ENCODE measurements around the gene MPL. TPM values are rescaled to one million over a fixed set of nuclear protein-coding genes. Genes with fewer than 3 reads are reported as not detected.

The MPL gene
- total RNA-seq, 2 experiments from 2014 or later = not detected

GRCh38 chr1:43308635-43309404 is 28.8 kb upstream of the MPL start:
- H3K27ac Mint-ChIP-seq = no peak overlapping the region
- H3K4me3 Mint-ChIP-seq = no peak overlapping the region
- H3K27me3 Mint-ChIP-seq = no peaks in the 10 kb centered on the region
- intact Hi-C loops (cut with DNase I, micrococcal nuclease) = no loop called here
- POLR2A ChIA-PET = no interaction called here
- no peaks in the 10 kb centered on the region for H3K36me3 Mint-ChIP-seq (ENCODE audit: low read depth)
- no peak for ATAC-seq
- no peaks in the 10 kb centered on the region for H3K4me1 Mint-ChIP-seq
- H3K9me3 Mint-ChIP-seq (ENCODE audit: low read depth) = no peaks in the 10 kb centered on the region
- DNase-seq = no peak
- CTCF ChIA-PET = no interaction called here

- ChIA-PET POLR2A (no interaction called here), CTCF (no interaction called here)
- no peak for DNase-seq
- H3K27me3 Mint-ChIP-seq = no peaks in the 10 kb centered on the region
- no peak overlapping the region for H3K27ac Mint-ChIP-seq
- H3K4me3 Mint-ChIP-seq = no peak overlapping the region
- no peaks in the 10 kb centered on the region for H3K4me1 Mint-ChIP-seq
- intact Hi-C loops (cut with DNase I, micrococcal nuclease) = no loop called here
- H3K9me3 Mint-ChIP-seq (ENCODE audit: low read depth) = no peaks in the 10 kb centered on the region
- no peaks in the 10 kb centered on the region for H3K36me3 Mint-ChIP-seq (ENCODE audit: low read depth)
- peak; percentile 49 for ATAC-seq
Observed at GRCh38 chr1:43309405-43310025, 28.1 kb upstream of the MPL start.

GRCh38 chr1:43311521-43311920 is 26.1 kb upstream of the MPL start:
- Mint-ChIP-seq H3K9me3 (ENCODE audit: low read depth) (no peaks in the 10 kb centered on the region), H3K27me3 (no peaks in the 10 kb centered on the region), H3K4me1 (no peaks in the 10 kb centered on the region), H3K36me3 (ENCODE audit: low read depth) (no peaks in the 10 kb centered on the region), H3K27ac (no peak overlapping the region), H3K4me3 (no peak overlapping the region)
- no peak for ATAC-seq
- ChIA-PET CTCF (no interaction called here), POLR2A (no interaction called here)
- intact Hi-C loops (cut with DNase I, micrococcal nuclease) = no loop called here
- no peak for DNase-seq

GRCh38 chr1:43312212-43312623 is 25.4 kb upstream of the MPL start:
- Mint-ChIP-seq H3K36me3 (ENCODE audit: low read depth) (no peaks in the 10 kb centered on the region), H3K27ac (no peak overlapping the region), H3K4me3 (no peak overlapping the region), H3K4me1 (no peaks in the 10 kb centered on the region), H3K27me3 (no peaks in the 10 kb centered on the region), H3K9me3 (ENCODE audit: low read depth) (no peaks in the 10 kb centered on the region)
- no peak for DNase-seq
- no peak for ATAC-seq
- ChIA-PET POLR2A (no interaction called here), CTCF (interaction anchor here (0.6 kb wide), 1 partner anchor 945 kb away, joined by 3 read pairs; no protein-coding TSS in a partner anchor)
- intact Hi-C loops (cut with DNase I, micrococcal nuclease) = no loop called here

- ChIA-PET POLR2A (no interaction called here), CTCF (interaction anchor here (0.6 to 0.7 kb wide), 2 partner anchors 239 to 945 kb away, joined by 3 read pairs; no protein-coding TSS in a partner anchor)
- Mint-ChIP-seq H3K4me3 (no peak overlapping the region), H3K27me3 (no peaks in the 10 kb centered on the region), H3K27ac (no peak overlapping the region), H3K4me1 (no peaks in the 10 kb centered on the region), H3K9me3 (ENCODE audit: low read depth) (no peaks in the 10 kb centered on the region), H3K36me3 (ENCODE audit: low read depth) (no peaks in the 10 kb centered on the region)
- intact Hi-C loops (cut with DNase I, micrococcal nuclease) = no loop called here
- DNase-seq (no peak), ATAC-seq (no peak)
Observed at GRCh38 chr1:43312663-43313515, 24.7 kb upstream of the MPL start.

- Mint-ChIP-seq H3K27ac (no peak overlapping the region), H3K4me3 (no peak overlapping the region), H3K4me1 (no peaks in the 10 kb centered on the region), H3K36me3 (ENCODE audit: low read depth) (no peaks in the 10 kb centered on the region), H3K9me3 (ENCODE audit: low read depth) (no peaks in the 10 kb centered on the region), H3K27me3 (no peaks in the 10 kb centered on the region)
- ATAC-seq (no peak), DNase-seq (no peak)
- CTCF ChIA-PET = interaction anchor here (0.7 kb wide), 1 partner anchor 238 kb away, joined by 3 read pairs; no protein-coding TSS in a partner anchor
- intact Hi-C loops (cut with DNase I, micrococcal nuclease) = no loop called here
- POLR2A ChIA-PET = no interaction called here
Observed at GRCh38 chr1:43313771-43314170, 23.8 kb upstream of the MPL start.

- Mint-ChIP-seq H3K27ac (no peak overlapping the region), H3K27me3 (no peaks in the 10 kb centered on the region), H3K36me3 (ENCODE audit: low read depth) (no peaks in the 10 kb centered on the region), H3K4me1 (no peaks in the 10 kb centered on the region), H3K9me3 (ENCODE audit: low read depth) (no peaks in the 10 kb centered on the region), H3K4me3 (no peak overlapping the region)
- DNase-seq (no peak), ATAC-seq (no peak)
- ChIA-PET POLR2A (no interaction called here), CTCF (no interaction called here)
- intact Hi-C loops (cut with DNase I, micrococcal nuclease) = no loop called here
Observed at GRCh38 chr1:43314233-43314632, 23.4 kb upstream of the MPL start.

- CTCF ChIA-PET = interaction anchor here (0.7 kb wide), 1 partner anchor 14 kb away, joined by 3 read pairs; no protein-coding TSS in a partner anchor
- POLR2A ChIA-PET = no interaction called here
- no peaks in the 10 kb centered on the region for H3K27me3 Mint-ChIP-seq
- no peak overlapping the region for H3K4me3 Mint-ChIP-seq
- H3K36me3 Mint-ChIP-seq (ENCODE audit: low read depth) = no peaks in the 10 kb centered on the region
- ATAC-seq = no peak
- no peak for DNase-seq
- no peaks in the 10 kb centered on the region for H3K9me3 Mint-ChIP-seq (ENCODE audit: low read depth)
- intact Hi-C loops (cut with DNase I, micrococcal nuclease) = no loop called here
- no peak overlapping the region for H3K27ac Mint-ChIP-seq
- no peaks in the 10 kb centered on the region for H3K4me1 Mint-ChIP-seq
Observed at GRCh38 chr1:43315481-43315880, 22.1 kb upstream of the MPL start.

- DNase-seq = no peak
- no peak for ATAC-seq
- no peaks in the 10 kb centered on the region for H3K36me3 Mint-ChIP-seq (ENCODE audit: low read depth)
- intact Hi-C loops (cut with DNase I, micrococcal nuclease) = no loop called here
- no peaks in the 10 kb centered on the region for H3K27me3 Mint-ChIP-seq
- no peaks in the 10 kb centered on the region for H3K4me1 Mint-ChIP-seq
- H3K4me3 Mint-ChIP-seq = no peak overlapping the region
- no peaks in the 10 kb centered on the region for H3K9me3 Mint-ChIP-seq (ENCODE audit: low read depth)
- ChIA-PET CTCF (no interaction called here), POLR2A (no interaction called here)
- no peak overlapping the region for H3K27ac Mint-ChIP-seq
Observed at GRCh38 chr1:43315963-43316737, 21.5 kb upstream of the MPL start.

GRCh38 chr1:43316738-43317520 is 20.7 kb upstream of the MPL start:
- Mint-ChIP-seq H3K36me3 (ENCODE audit: low read depth) (no peaks in the 10 kb centered on the region), H3K27me3 (no peaks in the 10 kb centered on the region), H3K27ac (no peak overlapping the region), H3K4me1 (no peaks in the 10 kb centered on the region), H3K4me3 (no peak overlapping the region), H3K9me3 (ENCODE audit: low read depth) (no peaks in the 10 kb centered on the region)
- ATAC-seq (no peak), DNase-seq (no peak)
- intact Hi-C loops (cut with DNase I, micrococcal nuclease) = no loop called here
- POLR2A ChIA-PET = no interaction called here
- CTCF ChIA-PET = no interaction called here
